Right renal cortex interstitium (tissue), 3 donors: Measurements from ENCODE around the gene MALAT1. TPM values are rescaled to one million over a fixed set of nuclear protein-coding genes. Genes with fewer than 3 reads are reported as not detected.

ENCODE experiments used
- DNase-seq, 3 donors: peaks; one replicate each; pipeline ENCODE4 v3.0.0-alpha.2; 2013; ENCODE audit warnings: low read depth in 3 of 3, low spot score in 2 of 3
- polyA plus RNA-seq, 3 donors: library from polyadenylated mRNA; unstranded; fragments of 120-200 nt; gene quantifications; one replicate each; pipeline ENCODE4 v1.2.1, GENCODE V29; 2013; ENCODE audit not compliant: insufficient read length in 3 of 3

The MALAT1 gene
- polyA plus RNA-seq, 3 donors, result 444 to 1,042 (median 635) TPM

DNA sequence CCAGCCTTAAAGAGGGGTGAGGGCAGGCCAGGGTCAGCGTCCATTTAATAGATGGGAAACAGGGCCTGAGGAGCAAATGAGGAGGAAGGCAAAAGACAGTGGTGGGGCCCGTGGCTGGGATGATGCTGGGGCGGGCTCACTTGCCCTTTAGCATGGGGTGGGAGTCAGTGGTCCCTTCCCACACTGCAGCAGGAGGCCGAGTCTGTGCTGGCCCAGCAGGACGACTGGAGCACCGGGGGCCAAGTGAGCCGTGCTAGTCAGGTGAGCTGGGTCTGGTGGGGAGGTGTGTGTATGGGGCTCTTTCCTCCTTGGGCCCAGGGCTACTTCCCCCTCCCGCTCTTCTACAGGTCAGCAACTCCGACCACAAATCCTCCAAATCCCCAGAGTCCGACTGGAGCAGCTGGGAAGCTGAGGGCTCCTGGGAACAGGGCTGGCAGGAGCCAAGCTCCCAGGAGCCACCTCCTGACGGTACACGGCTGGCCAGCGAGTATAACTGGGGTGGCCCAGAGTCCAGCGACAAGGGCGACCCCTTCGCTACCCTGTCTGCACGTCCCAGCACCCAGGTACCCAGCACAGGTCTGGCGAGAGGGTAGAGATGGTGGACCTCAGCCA lies 38.9 kb downstream of the MALAT1 start:
- DNase-seq, result no peak

DNA sequence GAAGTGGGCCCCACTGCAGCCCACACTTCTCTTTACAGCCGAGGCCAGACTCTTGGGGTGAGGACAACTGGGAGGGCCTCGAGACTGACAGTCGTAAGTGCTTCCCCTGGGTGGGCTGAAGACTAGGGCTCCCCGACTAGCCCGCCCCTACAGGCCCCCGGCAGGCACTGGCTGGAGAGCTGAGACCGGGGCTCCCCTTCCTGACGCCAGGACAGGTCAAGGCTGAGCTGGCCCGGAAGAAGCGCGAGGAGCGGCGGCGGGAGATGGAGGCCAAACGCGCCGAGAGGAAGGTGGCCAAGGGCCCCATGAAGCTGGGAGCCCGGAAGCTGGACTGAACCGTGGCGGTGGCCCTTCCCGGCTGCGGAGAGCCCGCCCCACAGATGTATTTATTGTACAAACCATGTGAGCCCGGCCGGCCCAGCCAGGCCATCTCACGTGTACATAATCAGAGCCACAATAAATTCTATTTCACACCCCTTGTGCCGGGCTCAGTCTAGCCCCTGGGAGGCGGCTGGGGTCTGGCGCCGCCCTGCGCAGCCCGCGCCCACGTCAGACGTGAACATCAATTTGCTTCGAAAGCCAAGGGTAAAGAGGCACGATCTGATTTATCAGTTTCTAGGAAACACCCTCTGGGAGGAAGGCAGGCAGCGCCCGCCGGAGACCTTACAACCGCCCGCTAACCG lies 39.5 kb downstream of the MALAT1 start:
- DNase-seq, result no peak

DNA sequence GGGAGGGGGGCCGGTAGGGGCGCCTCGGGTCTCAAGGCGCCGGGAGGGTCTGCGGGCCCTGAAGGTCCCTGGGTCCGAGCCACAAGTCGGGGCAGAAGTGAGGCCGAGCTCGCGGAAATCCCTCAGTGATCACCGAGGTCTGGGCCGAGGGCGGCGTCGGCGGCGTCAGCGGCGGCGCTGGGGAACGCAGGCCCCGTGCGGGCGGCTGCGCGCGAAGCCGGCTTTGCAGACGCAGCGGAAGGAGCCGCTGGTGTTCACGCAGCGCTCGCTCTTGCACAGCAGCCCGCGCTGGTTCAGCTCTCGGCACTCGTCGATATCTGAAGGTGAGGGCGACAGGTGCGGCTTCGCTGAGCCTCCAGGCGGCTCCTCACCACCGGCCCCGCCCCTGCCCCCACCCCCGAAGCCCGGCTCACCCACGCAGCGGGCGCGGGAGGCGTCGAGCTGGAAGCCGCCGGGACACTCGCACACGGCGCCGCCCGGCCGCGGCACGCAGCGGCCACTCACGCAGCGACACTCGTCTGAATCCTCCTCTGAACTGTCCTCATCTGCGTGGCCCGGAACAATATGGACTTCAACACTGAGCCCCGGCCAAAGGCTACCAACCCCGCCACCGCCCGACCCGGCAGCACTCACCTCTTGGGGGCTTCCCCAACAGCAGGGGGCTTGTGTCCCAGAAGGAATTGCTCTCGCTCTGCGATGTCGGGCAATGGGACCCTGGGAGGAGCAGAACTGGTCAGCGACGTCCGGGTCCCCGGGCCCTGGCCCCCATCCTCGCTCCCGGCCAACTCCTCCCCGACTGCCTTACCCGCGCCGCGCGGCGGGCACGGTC lies 40.3 kb downstream of the MALAT1 start:
- DNase-seq, result no peak

DNA sequence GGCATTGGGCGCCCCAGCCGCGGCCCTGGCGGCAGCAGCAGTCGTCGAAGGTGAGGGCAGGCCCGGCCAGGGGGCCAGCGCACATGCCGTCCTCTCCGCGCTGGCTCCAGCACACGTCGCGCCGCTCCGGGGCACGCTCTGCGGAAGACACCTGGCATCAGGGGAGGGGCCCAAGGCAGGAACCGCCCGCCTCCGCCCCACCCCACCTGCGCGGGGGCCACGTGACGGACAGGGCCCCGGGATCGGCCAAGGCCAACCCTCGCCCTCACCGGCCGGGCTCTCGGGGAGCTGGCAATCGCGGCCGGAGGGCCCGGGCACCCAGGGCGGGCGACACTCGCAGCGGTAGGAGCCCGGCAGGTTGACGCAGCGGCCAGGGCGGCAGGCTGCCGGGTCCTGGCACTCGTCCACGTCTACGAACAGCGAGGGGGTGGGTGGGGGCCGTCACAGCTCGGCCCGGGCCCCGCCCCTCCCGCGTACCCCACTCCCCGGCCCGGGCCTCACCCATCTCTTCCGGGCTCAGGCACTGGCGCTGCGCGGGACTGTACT lies 41.0 kb downstream of the MALAT1 start:
- no peak for DNase-seq

DNA sequence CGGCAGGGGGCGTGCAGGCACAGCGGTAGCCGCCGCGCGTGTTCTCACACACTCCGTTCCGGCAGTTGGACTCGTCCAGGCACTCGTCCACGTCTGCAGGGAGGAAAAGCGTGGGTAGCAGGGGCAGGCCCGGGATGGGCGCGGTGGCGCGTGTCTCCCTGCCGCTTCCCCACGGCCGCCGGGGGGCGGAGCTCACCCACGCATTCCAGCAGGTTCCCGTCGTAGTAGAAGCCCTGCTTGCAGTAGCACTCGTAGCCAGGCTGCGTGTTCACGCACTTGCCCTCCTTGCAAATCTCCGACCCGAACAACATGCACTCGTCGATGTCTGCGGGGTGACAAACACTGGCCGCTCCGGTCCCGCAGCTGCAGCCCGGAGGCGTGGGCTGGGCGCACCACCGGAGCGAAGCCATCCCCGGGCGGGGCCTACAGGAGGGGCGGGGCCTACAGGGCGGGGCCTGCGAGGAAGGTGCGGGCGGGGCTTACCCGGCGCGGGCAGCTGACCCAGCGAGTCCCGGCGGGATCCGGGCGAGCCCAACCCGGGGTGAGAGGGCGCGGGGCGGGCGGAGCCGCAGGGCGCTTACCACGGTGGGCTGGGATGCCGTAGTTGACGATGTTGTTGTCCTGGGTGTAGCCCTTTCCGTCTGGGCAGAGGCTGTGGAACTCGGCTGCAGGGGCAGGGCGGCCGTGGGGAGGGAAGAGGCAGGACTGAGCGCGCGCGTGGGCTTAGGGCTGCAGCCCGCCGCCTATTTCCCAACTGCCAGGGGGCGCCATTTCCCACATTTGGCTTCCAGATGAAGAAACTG lies 41.6 kb downstream of the MALAT1 start:
- DNase-seq, result no peak

DNA sequence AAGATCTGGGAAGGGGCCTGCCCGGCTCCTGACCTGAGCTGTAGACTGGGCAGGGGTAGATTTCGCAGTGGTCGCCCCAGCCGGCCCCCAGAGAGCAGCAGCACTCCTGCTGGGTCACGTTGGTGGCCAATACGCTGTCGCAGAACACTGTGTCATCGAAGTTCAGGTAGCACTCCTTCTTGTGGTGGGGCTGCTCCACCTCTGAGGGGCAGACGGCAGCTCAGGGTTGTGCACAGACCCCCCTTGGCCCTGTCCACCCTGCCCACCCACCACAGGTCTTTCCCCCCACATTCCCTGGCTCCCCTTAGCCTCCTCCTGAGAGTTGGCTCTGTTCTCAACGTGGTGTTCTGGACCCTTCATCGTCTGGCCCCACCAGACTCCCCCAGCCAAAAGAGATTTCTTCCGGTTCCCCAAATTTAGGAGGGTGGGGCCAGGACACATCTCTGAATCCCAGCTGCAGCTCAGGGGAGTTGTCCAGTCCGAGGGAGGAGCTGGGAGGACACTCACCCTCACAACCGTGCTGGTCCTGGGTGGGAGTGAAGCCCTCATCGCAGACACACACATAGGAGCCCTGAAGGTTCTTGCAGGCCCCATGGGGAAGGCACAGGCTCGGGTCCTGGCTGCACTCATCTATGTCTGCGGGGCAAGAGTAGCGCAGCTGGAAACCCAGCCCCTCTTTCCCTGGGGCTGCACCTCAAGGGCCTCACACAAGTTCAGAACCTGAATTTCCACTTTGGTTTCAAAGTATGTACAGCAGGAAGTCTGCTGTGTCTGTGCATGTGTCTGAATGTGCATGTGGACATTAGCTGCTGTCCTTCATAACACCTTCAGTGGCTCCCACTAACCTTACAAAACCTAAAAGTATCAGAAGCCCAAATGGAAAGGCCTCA lies 42.5 kb downstream of the MALAT1 start:
- DNase-seq, result no peak

DNA sequence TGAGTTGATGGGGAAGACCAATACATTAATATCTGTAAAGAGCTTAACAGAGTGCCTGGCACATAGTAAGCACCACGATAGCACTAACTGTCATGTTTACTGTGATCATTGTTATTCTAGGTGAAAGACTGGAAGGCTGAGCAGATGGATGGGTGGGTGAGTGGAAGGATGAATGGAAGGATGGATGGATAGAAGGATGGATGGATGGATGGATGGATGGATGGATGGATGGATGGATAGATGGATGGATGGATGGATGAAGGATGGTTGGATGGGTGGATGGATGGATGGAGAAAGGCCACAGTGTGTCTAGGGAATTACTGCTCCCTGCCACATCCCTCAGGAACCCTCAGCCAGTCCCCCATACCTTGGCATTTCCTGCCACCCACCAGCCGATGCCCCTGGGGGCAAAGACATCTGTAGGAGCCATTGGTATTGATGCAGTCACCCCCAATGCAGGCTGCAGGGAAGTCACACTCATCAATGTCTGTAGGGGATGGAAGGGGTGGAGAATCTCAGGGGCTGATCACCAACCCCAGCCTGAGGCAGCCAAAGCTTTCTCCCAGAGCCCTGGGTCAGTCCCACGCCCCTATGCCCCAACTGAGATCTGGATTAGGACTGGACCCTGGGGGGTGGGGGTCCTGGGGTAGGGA lies 44.0 kb downstream of the MALAT1 start:
- DNase-seq, result no peak

DNA sequence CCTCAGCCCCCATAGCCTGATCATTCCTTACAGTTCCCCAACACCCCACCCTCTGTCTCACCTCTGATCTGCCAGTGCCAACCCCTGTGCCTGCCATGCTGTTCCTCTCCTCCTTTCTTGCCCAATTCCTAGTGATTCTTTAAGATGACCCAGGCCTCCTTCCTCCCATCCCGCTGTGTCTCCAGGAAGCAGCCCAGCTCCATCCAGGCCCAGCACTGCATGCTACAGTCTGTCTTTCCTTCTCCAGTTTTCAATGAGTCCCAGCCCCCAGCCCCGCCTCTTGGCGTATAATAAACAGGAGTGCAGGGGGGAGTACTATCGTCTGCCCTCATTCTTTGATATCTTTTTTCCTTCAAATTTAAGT lies 47.0 kb downstream of the MALAT1 start:
- DNase-seq, result no peak

DNA sequence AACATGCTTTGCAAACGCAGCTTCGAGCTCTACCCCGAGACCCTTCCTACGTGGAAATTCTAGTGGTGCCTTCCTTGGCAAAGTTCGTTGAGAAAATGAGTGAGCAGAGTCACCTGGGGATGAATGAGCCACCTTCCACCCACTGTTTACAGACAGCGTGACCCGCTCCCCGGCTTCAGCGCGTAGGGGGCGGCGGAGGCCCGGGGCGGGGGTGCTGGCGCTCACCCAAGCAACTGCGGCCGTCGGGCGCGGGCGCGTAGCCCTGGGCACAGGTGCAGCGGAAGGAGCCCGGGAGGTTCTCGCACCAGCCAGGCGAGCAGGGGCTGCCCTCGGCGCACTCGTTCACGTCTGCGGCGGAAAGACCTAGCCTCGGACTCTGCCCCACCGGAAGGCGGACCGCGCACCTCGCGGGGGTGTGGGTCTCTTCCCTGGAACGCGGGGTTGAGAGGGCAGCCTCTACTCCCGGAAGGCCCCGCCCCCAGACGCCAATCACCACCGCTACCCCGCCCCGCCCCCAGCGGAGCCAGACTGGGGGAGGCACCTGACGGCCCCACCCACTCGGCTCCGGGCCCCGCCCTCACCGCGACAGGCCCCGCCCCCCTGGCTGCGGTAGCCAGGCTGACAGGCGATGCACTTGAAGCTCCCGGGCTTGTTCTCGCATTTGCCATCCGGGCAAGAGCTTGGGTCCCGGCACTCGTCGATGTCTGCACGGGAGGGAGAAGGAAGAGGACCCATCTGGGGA lies 47.5 kb downstream of the MALAT1 start:
- no peak for DNase-seq

DNA sequence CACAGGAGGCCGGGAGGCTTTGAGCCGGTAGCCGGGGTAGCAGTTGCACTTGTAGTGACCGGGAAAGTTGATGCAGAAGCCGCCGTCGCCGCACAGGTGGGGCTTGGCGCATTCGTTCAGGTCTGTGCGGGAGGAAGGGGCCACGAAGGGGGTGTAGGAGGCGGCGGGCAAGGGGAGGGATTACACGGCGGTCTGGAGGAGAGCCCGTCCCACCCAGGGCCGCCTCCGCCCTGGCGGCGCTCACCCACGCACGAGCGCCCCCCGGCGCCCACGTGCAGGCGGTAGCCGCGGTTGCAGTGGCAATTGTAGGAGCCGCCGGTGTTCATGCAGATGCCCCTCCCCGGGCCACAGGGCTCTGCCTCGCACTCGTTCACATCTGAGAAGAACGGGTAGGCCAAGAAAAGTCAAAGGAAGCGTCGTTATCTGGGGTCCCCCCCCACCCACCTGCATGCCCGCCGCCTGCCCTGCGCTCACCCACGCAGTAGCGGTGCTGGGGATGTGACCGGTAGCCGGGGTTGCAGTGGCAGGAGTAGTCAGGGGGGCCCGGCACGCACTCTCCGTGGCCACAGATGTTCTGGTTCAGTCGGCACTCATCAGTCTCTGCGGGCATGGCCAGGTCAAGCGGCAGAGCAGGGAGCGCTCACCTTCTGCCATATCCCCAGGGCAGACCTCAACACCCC lies 48.7 kb downstream of the MALAT1 start:
- DNase-seq, result no peak

DNA sequence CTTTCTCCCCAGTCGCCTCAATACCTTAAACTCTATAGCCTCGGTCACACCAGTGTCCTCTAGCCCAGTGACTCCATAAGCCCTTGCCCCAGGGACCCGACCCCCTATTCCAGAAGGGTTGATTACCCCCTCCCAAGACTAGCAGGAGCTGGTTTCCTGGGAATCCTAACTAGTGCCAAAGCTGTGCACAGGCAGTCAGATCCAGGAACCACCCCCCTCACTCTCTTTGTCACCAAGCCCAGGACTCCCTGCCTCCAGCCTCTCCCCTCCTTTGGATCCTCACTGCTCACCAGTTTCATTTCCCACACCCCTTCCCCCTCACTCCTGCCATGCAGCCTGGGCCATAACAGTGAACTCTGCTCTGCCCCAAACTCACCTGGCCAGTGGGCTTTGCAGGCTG lies 49.5 kb downstream of the MALAT1 start:
- no peak for DNase-seq

DNA sequence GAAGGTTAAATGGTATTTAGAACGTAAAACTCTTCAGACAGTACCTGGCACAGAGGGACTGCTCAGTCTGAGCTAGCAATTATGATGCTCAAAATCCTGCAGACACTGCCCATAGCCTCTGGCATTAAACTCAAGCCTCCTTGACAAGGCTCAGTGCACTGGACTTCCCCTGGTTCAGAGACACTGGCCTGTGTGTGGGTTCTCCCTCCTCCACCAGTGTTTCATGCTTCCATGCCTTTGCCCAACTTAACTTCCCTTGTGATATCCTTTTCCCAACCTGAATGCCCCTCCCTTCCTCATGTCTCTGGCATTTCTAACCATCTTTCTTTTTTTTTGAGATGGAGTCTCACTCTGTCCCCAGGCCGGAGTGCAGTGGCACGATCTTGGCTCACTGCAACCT lies 50.3 kb downstream of the MALAT1 start:
- DNase-seq, result no peak

DNA sequence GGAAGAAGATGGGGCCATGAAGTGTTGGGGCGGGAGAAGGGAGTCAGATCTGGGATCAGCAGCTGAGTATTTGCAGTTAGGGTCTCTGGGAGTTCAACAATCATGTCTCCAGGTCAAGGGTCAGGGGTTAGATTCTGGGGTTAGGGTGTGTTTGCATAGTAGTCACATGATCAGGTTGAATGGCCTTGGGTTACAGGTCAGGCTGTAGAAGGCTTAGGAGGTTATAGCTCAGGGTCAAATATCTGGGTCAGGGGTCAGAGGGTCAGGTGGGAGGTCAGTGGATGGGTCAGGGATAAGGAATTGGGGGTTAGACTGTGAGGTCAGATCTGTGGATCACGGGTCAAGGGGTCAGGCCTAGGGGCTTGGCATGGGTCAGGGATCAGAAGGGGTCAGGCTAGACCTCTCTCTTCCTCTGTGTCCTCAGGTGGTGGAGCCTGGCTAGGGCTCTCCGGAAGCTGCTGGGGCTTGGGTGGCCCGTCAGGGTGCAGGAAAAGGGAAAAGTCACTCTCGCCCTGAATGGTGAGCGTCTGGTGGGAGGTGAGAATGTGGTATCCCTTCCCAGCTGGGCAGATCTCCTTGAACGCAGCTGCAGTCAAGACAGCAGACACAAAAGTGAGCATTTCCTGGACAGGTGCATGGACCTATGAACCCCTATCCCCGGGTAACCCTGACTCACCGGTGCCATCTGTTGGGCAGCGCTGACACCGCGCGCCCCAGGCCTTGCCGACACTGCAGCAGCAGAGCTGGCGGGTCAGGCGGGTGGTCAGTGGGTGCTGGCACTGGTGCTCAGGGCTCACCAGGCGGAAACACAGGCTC lies 52.9 kb downstream of the MALAT1 start:
- no peak for DNase-seq

DNA sequence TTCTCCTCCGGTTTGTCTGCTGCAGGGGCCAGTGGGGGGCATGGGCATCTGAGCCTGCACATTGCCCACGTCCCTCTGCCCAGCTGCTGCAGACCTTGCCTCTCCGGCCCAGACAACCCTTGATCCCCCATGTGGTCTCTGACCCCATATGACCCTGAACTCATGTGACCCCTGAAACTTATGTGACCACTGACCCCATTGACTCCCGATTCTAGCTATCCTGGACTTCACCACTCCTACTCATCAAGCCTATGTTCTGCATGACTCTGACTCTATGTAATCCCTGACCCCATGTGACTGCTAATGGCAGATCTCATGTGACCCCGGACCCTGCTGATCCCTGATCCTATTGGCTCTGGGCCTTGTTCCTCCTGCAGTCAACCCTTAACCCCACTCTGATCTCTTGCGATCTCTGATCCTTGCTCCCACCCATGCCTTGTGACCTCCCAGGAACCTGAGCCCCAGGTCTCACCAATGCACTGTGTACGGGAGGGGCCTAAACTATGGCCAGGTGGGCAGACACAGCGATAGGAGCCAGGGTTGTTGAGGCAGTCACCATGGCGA lies 53.6 kb downstream of the MALAT1 start:
- DNase-seq, result no peak

DNA sequence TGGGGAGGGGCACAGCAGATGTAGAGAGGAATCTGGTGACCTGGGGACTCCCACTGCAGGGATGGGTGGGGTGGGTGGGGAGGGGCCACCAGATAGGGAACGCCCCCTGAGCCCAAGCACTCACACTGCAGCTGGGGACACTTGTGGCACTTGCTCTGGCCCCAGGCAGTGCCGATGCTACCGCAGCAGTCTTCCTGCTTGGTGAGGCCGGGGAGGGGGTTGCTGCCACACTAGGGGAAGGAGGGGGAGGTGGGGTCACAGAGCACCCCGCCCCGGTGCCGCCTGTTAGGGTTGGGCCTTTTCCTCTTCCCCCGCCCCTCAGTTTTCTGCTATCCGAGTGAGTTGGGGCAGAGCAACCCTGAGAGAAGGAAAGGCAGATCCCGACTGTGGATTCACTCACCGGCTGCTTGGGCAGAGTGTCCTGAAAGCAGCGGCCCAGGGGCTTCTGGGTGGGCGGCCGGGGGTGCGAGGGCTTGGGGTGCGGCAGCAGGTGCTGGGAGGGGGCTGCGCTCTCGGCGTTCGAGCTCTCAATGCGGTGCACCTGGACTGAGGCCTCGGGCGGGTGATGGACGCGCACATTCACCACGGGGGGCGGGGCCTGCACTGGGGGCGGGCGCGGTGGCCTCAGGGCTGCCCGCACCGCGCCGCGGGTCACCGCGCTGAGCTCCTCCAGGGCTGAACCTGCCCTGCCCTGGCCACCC lies 54.6 kb downstream of the MALAT1 start:
- DNase-seq, result no peak
